HG02852 (cell line): ENCODE measurements around the gene MPIG6B.

Source experiments
- ATAC-seq: cut with Tn5 transposase; IDR thresholded peaks from one replicate; pipeline ENCODE4 v1.9.1; 2021; ENCODE audit warnings: mild to moderate bottlenecking, moderate library complexity; ENCODE audit not compliant: unreplicated experiment

Gene MPIG6B

GRCh38 chr6:31720196-31720770 is 2.9 kb upstream of the MPIG6B start:
- no peak for ATAC-seq

- ATAC-seq = no peak
Observed at GRCh38 chr6:31721351-31722020, 1.7 kb upstream of the MPIG6B start, which contains the start of gene LY6G6C. LY6G6C (minus strand) TSS chr6:31721746; CDS start chr6:31721679, 67 bp downstream.

- ATAC-seq = no peak
Observed at GRCh38 chr6:31722173-31722572, 1.0 kb upstream of the MPIG6B start.

GRCh38 chr6:31723980-31724691 is 963 bp downstream of the MPIG6B start:
- no peak for ATAC-seq

GRCh38 chr6:31725502-31726350 is 2.6 kb downstream of the MPIG6B start:
- no peak for ATAC-seq

GRCh38 chr6:31727034-31727716 is 4.0 kb downstream of the MPIG6B start:
- peak; percentile 56 for ATAC-seq

GRCh38 chr6:31727717-31728671 is 4.8 kb downstream of the MPIG6B start:
- no peak for ATAC-seq

GRCh38 chr6:31728767-31729514 is 5.8 kb downstream of the MPIG6B start, which contains the start of gene DDAH2:
DDAH2 (minus strand) TSS chr6:31729299; CDS start chr6:31729161, 138 bp downstream.
- no peak for ATAC-seq

GRCh38 chr6:31729515-31729978 is 6.4 kb downstream of the MPIG6B start:
- ATAC-seq = peak; percentile 53

- ATAC-seq = peak; percentile 32
Observed at GRCh38 chr6:31729979-31730630, 6.9 kb downstream of the MPIG6B start.

GRCh38 chr6:31730631-31731086 is 7.5 kb downstream of the MPIG6B start:
- ATAC-seq = no peak

- ATAC-seq = no peak
Observed at GRCh38 chr6:31732029-31732428, 8.9 kb downstream of the MPIG6B start.

GRCh38 chr6:31733734-31734133 is 10.6 kb downstream of the MPIG6B start:
- ATAC-seq = no peak

- ATAC-seq = no peak
Observed at GRCh38 chr6:31734247-31734820, 11.2 kb downstream of the MPIG6B start.

- ATAC-seq = no peak
Observed at GRCh38 chr6:31734821-31735406, 11.7 kb downstream of the MPIG6B start.

- ATAC-seq = no peak
Observed at GRCh38 chr6:31736021-31736767, 13.0 kb downstream of the MPIG6B start, which contains the start of gene CLIC1. CLIC1 (minus strand) TSS chr6:31736530; CDS start chr6:31736300, 230 bp downstream.
